SK-N-SH (cell line): ENCODE data around the gene TBC1D5. TPM values are rescaled to one million over a fixed set of nuclear protein-coding genes. Genes with fewer than 3 reads are reported as not detected.

Source experiments
- CTCF ChIA-PET: fragments of 300-600, 350-600 bp; formaldehyde crosslinking; extraction: SDS; loops from one replicate; lab custom pipeline; 2021; lab: Yijun Ruan, JAX
- POLR2A ChIA-PET: fragments of 350-600 bp; sonication (Branson Sonifier 250); formaldehyde crosslinking; extraction: SDS; loops from one replicate; lab custom pipeline; 2020; ENCODE audit warnings: antibody characterized with exemption, inconsistent platforms; lab: Yijun Ruan, JAX
- DNase-seq: peaks from one replicate; pipeline ENCODE4 v3.0.0; 2012
- H2AFZ ChIP-seq: fragments of 200-600 bp; sonication (generic); 2 replicates; pipeline ENCODE4 v1.8.1; 2016; ENCODE audit warnings: antibody characterized with exemption, mild to moderate bottlenecking, low read depth
- H3F3A ChIP-seq: fragments of 200-600 bp; sonication (generic); replicated peaks from 2 replicates; pipeline ENCODE3; 2016; ENCODE audit warnings: antibody characterized with exemption, mild to moderate bottlenecking; ENCODE audit not compliant: insufficient read depth
- H3K27ac ChIP-seq, 2 experiments: fragments of 200-500 bp in 1 of 2; fragments of 200-600 bp in 1 of 2; sonication (Bioruptor generic) in 1 of 2; sonication (generic), shearing (Covaris generic) in 1 of 2; 2 replicates each; pipeline versions ENCODE4 v1.5.1 to v1.6.1; 2014 to 2016; ENCODE audit warnings: low read depth in 2 of 2, inconsistent platforms in 1 of 2, low read length in 1 of 2, mild to moderate bottlenecking in 1 of 2, mixed read lengths in 1 of 2
- H3K27me3 ChIP-seq: fragments of 200-600 bp; sonication (generic), shearing (Covaris generic); 2 replicates; pipeline ENCODE4 v1.6.1; 2016; ENCODE audit warnings: mixed run types; ENCODE audit not compliant: insufficient read depth
- H3K36me3 ChIP-seq, 2 experiments: fragments of 200-500 bp in 1 of 2; fragments of 200-600 bp in 1 of 2; sonication (Bioruptor generic) in 1 of 2; sonication (generic) in 1 of 2; replicated peaks in 1 of 2; 2 replicates each; pipeline versions ENCODE3 to v1.5.1; 2014 to 2016; ENCODE audit warnings: low read length in 1 of 2, mild to moderate bottlenecking in 1 of 2; ENCODE audit not compliant: insufficient read depth in 2 of 2, control insufficient read depth in 1 of 2
- H3K4me1 ChIP-seq, 2 experiments: fragments of 200-500 bp in 1 of 2; fragments of 200-600 bp in 1 of 2; sonication (Bioruptor generic) in 1 of 2; sonication (generic), shearing (Covaris generic) in 1 of 2; 2 replicates each; pipeline versions ENCODE4 v1.5.1 to v1.6.1; 2014 to 2016; ENCODE audit warnings: low read depth in 1 of 2, low read length in 1 of 2, mixed run types in 1 of 2; ENCODE audit not compliant: insufficient read depth in 2 of 2, control insufficient read depth in 1 of 2
- H3K4me2 ChIP-seq: fragments of 200-600 bp; sonication (generic), shearing (Covaris generic); 2 replicates; pipeline ENCODE4 v1.6.1; 2017; ENCODE audit warnings: mixed run types
- H3K4me3 ChIP-seq, 2 experiments: fragments of 200-500 bp in 1 of 2; fragments of 200-600 bp in 1 of 2; sonication (Bioruptor generic) in 1 of 2; sonication (generic), shearing (Covaris generic) in 1 of 2; 2 replicates each; pipeline versions ENCODE4 v1.5.1 to v1.8.1; 2014 to 2016; ENCODE audit warnings: low read depth in 2 of 2, inconsistent platforms in 1 of 2, low read length in 1 of 2, mild to moderate bottlenecking in 1 of 2, mixed read lengths in 1 of 2, moderate library complexity in 1 of 2
- H3K79me2 ChIP-seq: fragments of 200-600 bp; sonication (generic); 2 replicates; pipeline ENCODE4 v1.8.1; 2017; ENCODE audit warnings: mild to moderate bottlenecking; ENCODE audit not compliant: insufficient read depth
- H3K9ac ChIP-seq: fragments of 200-600 bp; sonication (generic); 2 replicates; pipeline ENCODE4 v1.6.1; 2017; ENCODE audit warnings: mixed run types
- H3K9me2 ChIP-seq: fragments of 200-600 bp; sonication (generic); 2 replicates; pipeline ENCODE4 v1.6.1; 2017; ENCODE audit warnings: mixed run types
- H3K9me3 ChIP-seq: fragments of 200-600 bp; sonication (generic); 2 replicates; pipeline ENCODE4 v1.6.1; 2017; ENCODE audit warnings: mixed run types, mild to moderate bottlenecking, moderate library complexity
- H4K20me1 ChIP-seq: fragments of 200-600 bp; sonication (generic); 2 replicates; pipeline ENCODE4 v1.6.1; 2017; ENCODE audit warnings: mild to moderate bottlenecking, mixed run types; ENCODE audit not compliant: insufficient read depth
- CTCF ChIP-seq: fragments of 200-600 bp; sonication (generic); IDR thresholded peaks from 2 replicates; pipeline ENCODE4 v1.6.1; 2017; ENCODE audit warnings: antibody characterized with exemption, mild to moderate bottlenecking, moderate library complexity
- FOSL2 ChIP-seq: IDR thresholded peaks from 2 replicates; pipeline ENCODE4 v1.4.0; 2012; ENCODE audit warnings: low read depth, mild to moderate bottlenecking, moderate library complexity, borderline replicate concordance
- GATA2 ChIP-seq: sonication (generic); formaldehyde crosslinking; IDR thresholded peaks from 2 replicates; pipeline ENCODE4 v1.5.0; 2020; ENCODE audit warnings: mild to moderate bottlenecking, missing genetic modification reagents
- NFIC ChIP-seq: IDR thresholded peaks from 2 replicates; pipeline ENCODE4 v1.4.0; 2012; ENCODE audit warnings: borderline replicate concordance
- NRF1 ChIP-seq: IDR thresholded peaks from 2 replicates; pipeline ENCODE4 v1.6.1; 2012; ENCODE audit warnings: low read depth, mild to moderate bottlenecking, low read length
- RFX5 ChIP-seq: IDR thresholded peaks from 2 replicates; pipeline ENCODE4 v1.6.1; 2012; ENCODE audit warnings: mild to moderate bottlenecking, improper control_type of control experiment, low read length
- RXRA ChIP-seq: IDR thresholded peaks from 2 replicates; pipeline ENCODE4 v1.4.0; 2012; ENCODE audit warnings: low read depth, mild to moderate bottlenecking, borderline replicate concordance
- TAF1 ChIP-seq: IDR thresholded peaks from 2 replicates; pipeline ENCODE4 v1.6.1; 2012; ENCODE audit warnings: low read depth, mild to moderate bottlenecking, low read length, moderate library complexity, borderline replicate concordance
- TCF12 ChIP-seq: IDR thresholded peaks from 2 replicates; pipeline ENCODE4 v1.4.0; 2012
- USF1 ChIP-seq: IDR thresholded peaks from 2 replicates; pipeline ENCODE4 v1.4.0; 2012; ENCODE audit warnings: low read depth, borderline replicate concordance
- YY1 ChIP-seq: IDR thresholded peaks from 2 replicates; pipeline ENCODE4 v1.4.0; 2012; ENCODE audit warnings: low read depth, mild to moderate bottlenecking
- WGBS: methylation state at CpG from one replicate; pipeline ENCODE4 v1.1.6; 2017; ENCODE audit warnings: low lambda C conversion rate; 5-methylcytosine and 5-hydroxymethylcytosine counted together
- polyA plus RNA-seq, 3 experiments: library from polyadenylated mRNA; depleted of rRNA; stranded (reverse); fragments of >200 nt; gene quantifications; 2 replicates each; pipeline ENCODE4 v1.2.3, GENCODE V29; 2012

Gene TBC1D5
- polyA plus RNA-seq, 1 of the 3 experiments (the other 2 are of a cell fraction) = 19.5 TPM

- no peak overlapping the region for H2AFZ ChIP-seq
- no peaks in the 10 kb centered on the region for H3K9me3 ChIP-seq
- no peak overlapping the region for H3K9ac ChIP-seq
- H3F3A ChIP-seq = no peaks in the 10 kb centered on the region
- no peak overlapping the region for H3K27ac ChIP-seq
- H3K4me2 ChIP-seq = no peak overlapping the region
- CTCF ChIA-PET = interaction anchor here (0.8 to 1.2 kb wide), 2 partner anchors 28 to 137 kb away, joined by 3 read pairs; no protein-coding TSS in a partner anchor
- H3K27me3 ChIP-seq = no peaks in the 10 kb centered on the region
- no peaks in the 10 kb centered on the region; a peak in 1 of 4 replicates for H3K4me1 ChIP-seq
- no peaks in the 10 kb centered on the region for H3K79me2 ChIP-seq
- TF ChIP-seq GATA2 = no peak
- TF ChIP-seq NFIC = no peak
- no peak for TF ChIP-seq RFX5
- TF ChIP-seq NRF1 = no peak
- TF ChIP-seq CTCF = no peak
- TF ChIP-seq USF1 = no peak
- no peak for TF ChIP-seq TCF12
- no peak for TF ChIP-seq TAF1
- no peak for TF ChIP-seq FOSL2
- no peak for TF ChIP-seq RXRA
- H3K4me3 ChIP-seq = no peak overlapping the region
- no peaks in the 10 kb centered on the region for H4K20me1 ChIP-seq
- DNase-seq = no peak
- POLR2A ChIA-PET = no interaction called here
- 95% methylated on average over 1 of the region's 1 CpG for WGBS
- H3K36me3 ChIP-seq = peaks cover 18 to 36% of the 10 kb centered on the region in 2 experiments
- H3K9me2 ChIP-seq = no peaks in the 10 kb centered on the region
Observed at GRCh38 chr3:17399586-17399985, 342.8 kb downstream of the TBC1D5 start.

- Histone ChIP-seq H3K36me3 (peaks cover 16 to 31% of the 10 kb centered on the region in 2 experiments), H3K27me3 (no peaks in the 10 kb centered on the region), H2AFZ (no peak overlapping the region), H3K79me2 (no peaks in the 10 kb centered on the region), H3K9me2 (no peaks in the 10 kb centered on the region), H4K20me1 (no peaks in the 10 kb centered on the region), H3K9ac (no peak overlapping the region), H3K27ac (no peak overlapping the region), H3F3A (no peaks in the 10 kb centered on the region), H3K9me3 (no peaks in the 10 kb centered on the region), H3K4me3 (no peak overlapping the region), H3K4me1 (no peaks in the 10 kb centered on the region; a peak in 1 of 4 replicates), H3K4me2 (no peak overlapping the region)
- no peak for TF ChIP-seq YY1
- WGBS = 90% methylated on average over 2 of the region's 2 CpGs
- no peak for DNase-seq
- ChIA-PET CTCF (interaction anchor here (0.7 to 1.2 kb wide), 2 partner anchors 26 to 27 kb away, joined by 3 read pairs; no protein-coding TSS in a partner anchor), POLR2A (no interaction called here)
Observed at GRCh38 chr3:17398959-17399551, 343.4 kb downstream of the TBC1D5 start.
